Calu3 (cell line): ENCODE measurements around the gene PRELP. TPM values are rescaled to one million over a fixed set of nuclear protein-coding genes. Genes with fewer than 3 reads are reported as not detected.

Experiments
- BruUV-seq: library from RNA; stranded (reverse); fragments of 400-500 nt; replicated peaks from 2 replicates; lab custom pipeline; 2021; lab: Mats Ljungman, UMichigan
- CTCF ChIA-PET: fragments of 300-600 bp; sonication (Branson Sonifier 250); formaldehyde crosslinking; loops from one replicate; lab custom pipeline; 2022; ENCODE audit warnings: antibody characterized with exemption; lab: Charles Lee
- DNase-seq: peaks from one replicate; pipeline ENCODE4 v3.0.0; 2022
- H3K27ac Mint-ChIP-seq: one replicate; pipeline ENCODE4 v1.8.0; 2022; ENCODE audit warnings: mixed read lengths; ENCODE audit not compliant: unreplicated experiment
- H3K27me3 Mint-ChIP-seq: one replicate; pipeline ENCODE4 v1.8.0; 2022; ENCODE audit warnings: mixed read lengths; ENCODE audit not compliant: unreplicated experiment
- H3K36me3 Mint-ChIP-seq: one replicate; pipeline ENCODE4 v1.8.0; 2022; ENCODE audit warnings: mild to moderate bottlenecking, moderate library complexity, mixed read lengths; ENCODE audit not compliant: insufficient read depth, unreplicated experiment
- H3K4me1 Mint-ChIP-seq: one replicate; pipeline ENCODE4 v1.8.0; 2022; ENCODE audit warnings: mild to moderate bottlenecking, low read depth, mixed read lengths; ENCODE audit not compliant: unreplicated experiment
- H3K4me3 Mint-ChIP-seq: one replicate; pipeline ENCODE4 v1.8.0; 2022; ENCODE audit warnings: mild to moderate bottlenecking, low read depth, moderate library complexity, mixed read lengths; ENCODE audit not compliant: unreplicated experiment
- H3K9me3 Mint-ChIP-seq: one replicate; pipeline ENCODE4 v1.8.0; 2022; ENCODE audit warnings: low read depth, mixed read lengths; ENCODE audit not compliant: unreplicated experiment
- intact Hi-C: fragments of 100-400 bp; cut with micrococcal nuclease; formaldehyde crosslinking; loops from one replicate; pipeline ENCODE4 v1.10.0; 2022; ENCODE audit not compliant: unreplicated experiment
- total RNA-seq: library from RNA; stranded (reverse); gene quantifications from 2 replicates; pipeline ENCODE4 v1.2.3, GENCODE V29; 2022
- TF ChIP-seq, protein P1 (sequence below): fragments of 200-600 bp; IDR thresholded peaks from one replicate; pipeline ENCODE4 v1.8.0; 2022; ENCODE audit warnings: antibody characterized with exemption; ENCODE audit not compliant: unreplicated experiment

The PRELP gene
- total RNA-seq, 1 experiment from 2014 or later, result not detected

DNA sequence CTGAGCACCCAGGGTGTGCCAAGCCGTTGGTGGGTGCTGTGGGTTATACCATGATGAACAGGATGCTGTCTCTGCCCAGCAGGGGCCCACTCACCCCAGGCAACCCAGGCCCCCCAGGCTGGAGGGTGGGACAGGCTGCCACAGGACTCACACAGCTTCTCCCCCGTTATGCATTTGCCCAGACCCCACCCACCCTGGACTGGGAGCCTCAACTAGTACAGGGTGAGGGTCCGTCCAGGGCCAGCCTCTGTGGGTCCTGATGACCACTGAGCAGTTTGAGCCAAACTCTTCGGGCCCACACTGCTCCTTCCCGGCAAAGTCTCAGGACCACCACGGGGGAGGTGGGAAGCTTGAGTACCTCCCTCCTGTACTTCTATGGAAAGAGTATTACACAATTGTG lies 3.8 kb upstream of the PRELP start:
- TF ChIP-seq, protein P1, sequence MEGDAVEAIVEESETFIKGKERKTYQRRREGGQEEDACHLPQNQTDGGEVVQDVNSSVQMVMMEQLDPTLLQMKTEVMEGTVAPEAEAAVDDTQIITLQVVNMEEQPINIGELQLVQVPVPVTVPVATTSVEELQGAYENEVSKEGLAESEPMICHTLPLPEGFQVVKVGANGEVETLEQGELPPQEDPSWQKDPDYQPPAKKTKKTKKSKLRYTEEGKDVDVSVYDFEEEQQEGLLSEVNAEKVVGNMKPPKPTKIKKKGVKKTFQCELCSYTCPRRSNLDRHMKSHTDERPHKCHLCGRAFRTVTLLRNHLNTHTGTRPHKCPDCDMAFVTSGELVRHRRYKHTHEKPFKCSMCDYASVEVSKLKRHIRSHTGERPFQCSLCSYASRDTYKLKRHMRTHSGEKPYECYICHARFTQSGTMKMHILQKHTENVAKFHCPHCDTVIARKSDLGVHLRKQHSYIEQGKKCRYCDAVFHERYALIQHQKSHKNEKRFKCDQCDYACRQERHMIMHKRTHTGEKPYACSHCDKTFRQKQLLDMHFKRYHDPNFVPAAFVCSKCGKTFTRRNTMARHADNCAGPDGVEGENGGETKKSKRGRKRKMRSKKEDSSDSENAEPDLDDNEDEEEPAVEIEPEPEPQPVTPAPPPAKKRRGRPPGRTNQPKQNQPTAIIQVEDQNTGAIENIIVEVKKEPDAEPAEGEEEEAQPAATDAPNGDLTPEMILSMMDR, result no peak
- H3K36me3 Mint-ChIP-seq, result peaks cover 5% of the 10 kb centered on the region
- no TSS peak for BruUV-seq
- no peaks in the 10 kb centered on the region for H3K9me3 Mint-ChIP-seq
- no peak overlapping the region for H3K27ac Mint-ChIP-seq
- peaks cover 93% of the 10 kb centered on the region for H3K27me3 Mint-ChIP-seq
- CTCF ChIA-PET, result interaction anchor here (0.7 kb wide), 2 partner anchors 32 to 55 kb away, joined by 3 read pairs; no protein-coding TSS in a partner anchor
- no peak for DNase-seq
- H3K4me1 Mint-ChIP-seq, result peaks cover 9% of the 10 kb centered on the region
- no peak overlapping the region for H3K4me3 Mint-ChIP-seq
- intact Hi-C loops, result no loop called here

DNA sequence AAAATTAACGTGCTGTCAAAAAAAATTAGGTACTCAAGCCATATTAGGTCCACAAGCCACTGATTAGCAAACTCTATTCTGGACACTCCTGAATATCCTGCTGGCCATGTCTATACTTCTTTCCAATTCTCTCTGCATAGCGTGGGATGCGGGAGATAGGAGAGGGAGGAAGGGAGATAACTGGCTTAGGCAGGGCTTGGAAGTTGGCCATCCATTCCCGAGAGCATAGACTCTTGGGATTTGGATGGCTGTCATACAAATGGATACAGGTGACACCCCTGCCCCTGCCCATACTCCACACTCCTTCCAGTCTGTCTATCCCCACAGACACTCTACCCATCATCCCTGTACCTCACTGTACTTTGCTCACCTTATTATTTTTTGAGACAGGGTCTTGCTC lies 2.3 kb upstream of the PRELP start:
- no peaks in the 10 kb centered on the region for H3K9me3 Mint-ChIP-seq
- intact Hi-C loops, result no loop called here
- peaks cover 9% of the 10 kb centered on the region for H3K4me1 Mint-ChIP-seq
- no peak overlapping the region for H3K4me3 Mint-ChIP-seq
- no peak for DNase-seq
- H3K27me3 Mint-ChIP-seq, result peaks cover 93% of the 10 kb centered on the region
- CTCF ChIA-PET, result interaction anchor here (0.6 to 0.7 kb wide), 3 partner anchors 58 to 206 kb away, joined by 3 to 11 read pairs (median 4); no protein-coding TSS in a partner anchor
- TF ChIP-seq, protein P1, result no peak
- BruUV-seq, result no TSS peak
- no peak overlapping the region for H3K27ac Mint-ChIP-seq
- peaks cover 5% of the 10 kb centered on the region for H3K36me3 Mint-ChIP-seq

DNA sequence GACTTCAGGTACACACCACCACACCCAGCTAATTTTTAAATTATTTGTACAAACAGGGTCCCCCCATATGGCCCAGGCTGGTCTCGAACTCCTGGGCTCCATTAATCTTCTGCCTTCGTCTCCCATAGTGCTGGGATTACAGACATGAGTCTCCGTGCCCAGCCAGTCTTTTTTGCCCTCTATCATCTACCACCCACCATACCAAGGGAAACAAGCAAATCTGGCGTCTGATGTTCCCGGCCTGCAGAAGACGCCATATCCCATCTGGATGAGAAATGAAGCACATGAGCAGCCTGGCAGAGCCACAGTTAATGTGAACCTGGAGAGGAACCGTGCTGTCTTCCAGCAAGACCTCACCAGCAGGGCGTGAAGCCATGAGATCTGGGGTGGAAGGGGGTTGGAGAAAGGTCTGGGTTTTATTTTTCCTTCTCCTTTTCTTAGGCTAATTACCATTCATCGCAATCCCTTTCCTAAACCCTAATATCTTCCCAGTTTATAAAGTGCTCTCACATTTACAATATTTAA lies 1.8 kb upstream of the PRELP start:
- peaks cover 9% of the 10 kb centered on the region for H3K4me1 Mint-ChIP-seq
- peaks cover 5% of the 10 kb centered on the region for H3K36me3 Mint-ChIP-seq
- DNase-seq, result no peak
- no peak overlapping the region for H3K4me3 Mint-ChIP-seq
- H3K9me3 Mint-ChIP-seq, result no peaks in the 10 kb centered on the region
- no peak overlapping the region for H3K27ac Mint-ChIP-seq
- BruUV-seq, result no TSS peak
- TF ChIP-seq, protein P1, result no peak
- H3K27me3 Mint-ChIP-seq, result peaks cover 93% of the 10 kb centered on the region
- intact Hi-C loops, result no loop called here
- CTCF ChIA-PET, result no interaction called here

DNA sequence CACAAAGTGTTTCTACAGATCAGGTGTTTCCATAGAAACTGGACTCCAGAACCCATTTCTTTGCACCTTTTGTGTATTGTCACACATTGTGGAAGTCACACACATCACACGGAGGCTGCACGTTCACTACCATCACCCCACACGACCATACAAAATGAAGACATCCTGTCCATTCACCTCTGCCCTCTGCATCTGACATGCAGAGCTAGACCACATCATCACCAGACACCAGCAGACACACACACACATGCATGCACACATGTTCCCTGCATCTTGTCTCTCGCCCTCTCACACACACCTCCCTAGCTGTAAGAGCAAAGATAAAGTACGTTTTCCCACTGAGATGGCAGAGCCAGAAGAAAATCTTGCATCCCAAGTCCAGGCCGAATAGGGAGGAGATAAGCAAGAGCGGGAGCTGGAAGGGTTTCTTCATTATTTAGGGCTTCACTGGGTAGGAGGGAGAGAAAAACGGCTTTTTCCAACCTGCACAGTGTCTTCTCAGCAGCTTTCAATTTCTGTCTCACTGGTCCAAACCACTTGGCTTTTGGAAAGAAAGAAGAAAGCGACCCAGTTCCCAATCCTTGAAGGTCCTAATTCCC lies 709 bp downstream of the PRELP start:
- H3K9me3 Mint-ChIP-seq, result no peaks in the 10 kb centered on the region
- CTCF ChIA-PET, result interaction anchor here (0.5 to 1.5 kb wide), 6 partner anchors 11 to 1700 kb away, joined by 3 to 4 read pairs (median 3); partner anchors contain the start of gene OPTC
- intact Hi-C loops, result no loop called here
- no TSS peak for BruUV-seq
- H3K36me3 Mint-ChIP-seq, result no peaks in the 10 kb centered on the region
- no peak overlapping the region for H3K4me3 Mint-ChIP-seq
- DNase-seq, result no peak
- TF ChIP-seq, protein P1, result no peak
- H3K27ac Mint-ChIP-seq, result no peak overlapping the region
- H3K4me1 Mint-ChIP-seq, result peaks cover 20% of the 10 kb centered on the region
- H3K27me3 Mint-ChIP-seq, result peaks cover 79% of the 10 kb centered on the region
